Retinal pigment epithelial cell (primary cell): Measurements from ENCODE around the gene HEATR1.

ENCODE experiments used
- DNase-seq: peaks from one replicate; pipeline ENCODE4 v3.0.0-alpha.2; 2010; ENCODE audit warnings: low read depth
- H3K4me3 ChIP-seq: 2 replicates; pipeline ENCODE4 v1.5.1; 2011; ENCODE audit warnings: mild to moderate bottlenecking, low read length, control low read depth, moderate library complexity
- TF ChIP-seq, protein P1 (sequence below): conservative IDR thresholded peaks from 2 replicates; pipeline ENCODE4 v1.5.1; 2011; ENCODE audit warnings: low read depth, low read length, control low read depth, inconsistent platforms

HEATR1 gene

DNA sequence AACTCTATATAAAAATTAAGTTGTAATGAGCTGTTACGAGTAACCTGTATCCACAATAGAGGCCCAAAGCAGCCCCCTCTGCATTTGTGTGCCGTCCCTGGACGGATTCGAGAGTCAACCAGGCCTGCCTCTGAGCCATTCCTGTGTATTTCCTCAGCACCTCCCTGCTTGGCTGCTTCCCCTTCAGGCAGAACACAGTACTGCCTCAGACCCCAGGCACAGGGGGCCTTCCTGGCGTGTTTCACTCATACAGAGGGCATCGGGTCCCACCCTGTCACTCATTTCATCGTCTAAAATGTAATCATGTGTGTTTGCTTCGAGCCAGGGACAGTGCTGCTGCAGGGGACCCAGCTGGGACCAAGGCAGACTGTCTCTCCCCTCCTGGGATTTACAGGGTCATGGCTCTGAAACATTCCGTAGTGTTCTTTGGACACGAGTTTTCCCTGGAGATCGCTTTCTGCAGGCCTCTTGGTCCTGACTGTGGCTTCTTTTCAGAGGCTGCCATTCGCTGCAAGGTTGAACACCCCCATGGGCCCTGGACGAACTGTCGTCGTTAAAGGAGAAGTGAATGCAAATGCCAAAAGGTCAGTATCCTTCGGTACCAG, 61.1 kb downstream of the HEATR1 start:
- no peak for DNase-seq
- TF ChIP-seq, protein P1, sequence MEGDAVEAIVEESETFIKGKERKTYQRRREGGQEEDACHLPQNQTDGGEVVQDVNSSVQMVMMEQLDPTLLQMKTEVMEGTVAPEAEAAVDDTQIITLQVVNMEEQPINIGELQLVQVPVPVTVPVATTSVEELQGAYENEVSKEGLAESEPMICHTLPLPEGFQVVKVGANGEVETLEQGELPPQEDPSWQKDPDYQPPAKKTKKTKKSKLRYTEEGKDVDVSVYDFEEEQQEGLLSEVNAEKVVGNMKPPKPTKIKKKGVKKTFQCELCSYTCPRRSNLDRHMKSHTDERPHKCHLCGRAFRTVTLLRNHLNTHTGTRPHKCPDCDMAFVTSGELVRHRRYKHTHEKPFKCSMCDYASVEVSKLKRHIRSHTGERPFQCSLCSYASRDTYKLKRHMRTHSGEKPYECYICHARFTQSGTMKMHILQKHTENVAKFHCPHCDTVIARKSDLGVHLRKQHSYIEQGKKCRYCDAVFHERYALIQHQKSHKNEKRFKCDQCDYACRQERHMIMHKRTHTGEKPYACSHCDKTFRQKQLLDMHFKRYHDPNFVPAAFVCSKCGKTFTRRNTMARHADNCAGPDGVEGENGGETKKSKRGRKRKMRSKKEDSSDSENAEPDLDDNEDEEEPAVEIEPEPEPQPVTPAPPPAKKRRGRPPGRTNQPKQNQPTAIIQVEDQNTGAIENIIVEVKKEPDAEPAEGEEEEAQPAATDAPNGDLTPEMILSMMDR, result peak; percentile 20
- H3K4me3 ChIP-seq, result no peak overlapping the region

DNA sequence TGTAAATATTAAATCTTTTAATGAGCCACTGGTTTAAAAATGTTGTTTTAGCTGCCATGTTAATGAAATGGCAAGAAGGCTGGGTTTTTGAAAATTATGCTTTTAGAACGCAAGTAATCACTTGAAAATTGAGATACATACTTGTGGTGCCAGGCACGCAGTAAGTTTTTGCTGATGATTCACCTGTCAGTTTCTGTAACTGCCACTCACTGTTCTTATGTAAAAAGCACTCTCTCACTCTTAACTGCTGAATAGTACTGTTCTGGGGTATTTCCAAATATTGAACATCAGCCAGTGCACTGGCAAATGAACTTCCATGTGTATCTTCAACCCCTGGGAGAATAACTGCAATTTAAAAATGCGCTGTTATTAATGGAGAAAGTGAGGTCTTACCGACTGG, 62.6 kb downstream of the HEATR1 start:
- TF ChIP-seq, protein P1, result no peak
- H3K4me3 ChIP-seq, result no peak overlapping the region
- DNase-seq, result peak; percentile 36

DNA sequence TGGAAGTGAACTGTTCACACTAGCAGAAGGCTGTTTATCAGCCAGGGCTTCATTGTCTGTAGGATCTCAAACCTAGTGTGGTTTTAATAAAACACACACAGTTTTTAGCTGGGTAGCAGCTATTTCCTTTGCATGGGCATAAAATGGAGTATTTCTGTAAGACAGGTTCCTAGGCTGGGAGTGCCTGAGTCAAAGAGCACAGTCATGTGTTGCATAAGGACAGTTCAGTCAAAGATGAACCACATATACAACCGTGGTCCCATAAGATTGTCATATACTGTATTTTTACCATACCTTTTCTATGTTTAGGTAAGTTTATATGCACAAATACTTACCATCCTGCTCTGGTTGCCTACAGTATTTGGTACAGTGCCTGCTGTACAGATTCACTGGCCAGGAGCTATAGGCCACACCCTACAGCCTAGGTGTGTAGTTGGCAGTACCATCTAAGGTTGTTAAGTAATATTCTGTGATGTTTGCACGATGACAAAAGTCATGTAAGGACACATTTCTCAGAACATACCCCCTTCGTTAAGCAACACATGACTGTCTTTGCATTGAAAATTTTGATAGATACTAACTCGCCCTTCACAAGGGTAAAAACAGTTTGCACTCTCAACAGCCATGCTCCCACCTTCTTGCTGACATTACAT, 63.4 kb downstream of the HEATR1 start:
- DNase-seq, result no peak
- TF ChIP-seq, protein P1, result no peak
- H3K4me3 ChIP-seq, result no peak overlapping the region

DNA sequence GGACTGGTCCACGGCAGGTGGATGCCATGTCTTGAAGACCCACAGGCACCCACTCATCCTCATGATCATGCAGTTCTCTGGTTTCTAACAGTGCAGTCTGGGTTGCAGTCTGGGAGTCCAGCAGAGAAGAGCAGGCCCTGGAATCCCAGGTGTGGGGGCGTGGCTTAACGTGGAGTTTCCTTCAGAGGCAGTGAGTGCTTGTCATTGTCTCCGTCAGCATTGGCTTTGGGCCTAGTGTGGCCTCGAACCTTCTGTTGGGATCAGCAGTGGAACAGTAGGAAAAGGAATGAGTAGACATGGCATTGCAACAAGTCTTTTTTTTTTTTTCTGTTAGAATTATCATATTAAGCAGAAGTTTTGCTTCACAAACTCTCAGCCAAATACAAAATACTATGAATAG, 67.8 kb downstream of the HEATR1 start:
- no peak overlapping the region for H3K4me3 ChIP-seq
- TF ChIP-seq, protein P1, result no peak
- DNase-seq, result no peak

DNA sequence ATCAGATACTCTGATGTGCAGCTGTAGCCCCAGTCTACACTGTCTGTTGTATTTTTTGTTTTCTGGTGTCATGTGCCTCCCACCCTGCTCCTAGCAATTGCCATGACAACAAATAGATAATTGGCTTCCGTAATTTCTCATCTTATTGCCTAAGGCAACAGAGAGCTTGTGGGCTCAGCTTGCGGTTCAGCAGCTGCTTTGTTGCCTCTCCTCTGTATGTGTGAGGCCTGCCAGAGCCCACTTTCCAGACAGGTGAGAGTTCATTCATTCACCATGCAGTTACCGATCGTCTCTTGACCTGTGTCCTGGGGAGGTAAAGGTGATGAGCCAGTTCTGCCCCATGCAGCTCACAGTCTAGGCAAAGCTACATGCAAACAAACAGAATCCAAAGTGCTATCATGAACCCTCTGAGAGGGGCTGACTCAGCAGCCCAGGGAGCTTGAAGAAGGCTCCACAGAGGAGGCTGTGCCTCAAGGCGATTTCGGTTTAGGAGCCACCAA, 68.6 kb downstream of the HEATR1 start:
- no peak overlapping the region for H3K4me3 ChIP-seq
- no peak for DNase-seq
- TF ChIP-seq, protein P1, result no peak

DNA sequence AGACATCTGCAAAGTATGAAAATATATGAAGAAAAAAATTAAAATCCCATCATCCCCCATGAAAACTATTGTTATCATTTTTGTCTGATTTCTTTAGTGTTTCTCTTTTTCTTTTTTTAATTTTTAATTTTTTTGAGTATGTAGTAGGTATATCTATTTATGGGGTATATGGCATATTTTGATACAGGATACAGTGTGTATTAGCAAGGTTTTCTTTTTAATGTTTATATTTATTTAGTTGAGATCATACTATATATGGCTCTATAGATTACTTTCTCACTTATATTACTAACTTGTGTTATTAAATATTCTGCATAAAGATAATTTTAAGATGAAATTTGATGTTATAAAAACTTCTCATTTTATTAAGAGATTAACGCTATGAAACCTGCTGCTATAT, 69.1 kb downstream of the HEATR1 start:
- DNase-seq, result no peak
- TF ChIP-seq, protein P1, result no peak
- no peak overlapping the region for H3K4me3 ChIP-seq

DNA sequence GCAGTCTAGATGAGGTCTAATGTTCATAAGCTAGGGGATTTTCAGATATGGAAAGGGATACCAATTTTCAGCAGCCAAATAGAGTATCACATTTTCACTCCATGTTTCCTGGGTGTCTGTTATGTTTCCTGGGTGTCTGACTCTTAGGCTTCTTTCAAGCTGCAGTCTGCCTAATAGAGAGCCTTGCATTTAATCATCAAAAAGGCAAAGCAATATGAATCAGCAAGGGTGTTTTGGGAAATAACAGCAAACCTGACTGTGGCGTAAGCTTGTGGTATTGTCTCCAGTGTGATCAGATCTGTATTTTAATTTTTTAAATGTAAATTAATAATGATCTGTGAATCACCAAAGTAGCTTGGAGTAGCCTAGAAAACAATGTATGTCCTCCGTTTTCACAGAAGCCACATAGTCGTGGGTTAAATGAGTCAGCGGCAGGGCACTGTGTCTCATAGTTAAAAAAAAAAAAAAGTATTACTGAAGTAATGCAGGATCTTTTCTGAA, 70.1 kb downstream of the HEATR1 start:
- peak; percentile 30 for DNase-seq
- no peak overlapping the region for H3K4me3 ChIP-seq
- TF ChIP-seq, protein P1, result no peak
